GM12874 (cell line): ENCODE results near the gene ELAVL1.

Experiments
- CTCF ChIP-seq: IDR thresholded peaks from 2 replicates; pipeline ENCODE4 v1.5.1; 2011; ENCODE audit warnings: low read depth, mild to moderate bottlenecking, control low read depth, low read length, moderate library complexity; ENCODE audit not compliant: insufficient read depth

ELAVL1 gene

GRCh38 chr19:7953576-7953975, 51.9 kb downstream of the ELAVL1 start:
- TF ChIP-seq CTCF = no peak

- no peak for TF ChIP-seq CTCF
Measured at GRCh38 chr19:7953060-7953459, 52.4 kb downstream of the ELAVL1 start.

DNA sequence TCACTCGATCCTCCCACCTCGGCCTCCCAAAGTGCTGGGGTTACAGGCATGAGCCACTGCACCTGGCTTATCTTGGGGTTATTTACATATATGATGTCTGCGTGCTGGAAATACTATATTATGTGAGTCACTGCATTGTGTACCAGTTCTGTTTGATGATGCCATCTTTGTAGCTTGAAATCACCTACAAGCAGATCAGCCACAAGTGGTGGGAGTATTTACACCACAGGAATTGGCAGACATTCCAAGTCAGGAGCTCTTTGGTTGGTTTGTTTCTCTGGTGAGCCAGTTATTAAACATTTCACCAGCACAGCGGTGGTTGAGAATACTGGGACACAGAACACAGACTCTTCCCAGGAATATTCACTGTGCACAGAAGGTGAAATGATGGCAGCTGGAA, 57.5 kb downstream of the ELAVL1 start:
- no peak for TF ChIP-seq CTCF

- peak; percentile 71 for TF ChIP-seq CTCF
Measured at GRCh38 chr19:7944177-7944761, 61.2 kb downstream of the ELAVL1 start.

GRCh38 chr19:7943444-7944176, 61.8 kb downstream of the ELAVL1 start, which contains the start of gene TIMM44:
TIMM44 (minus strand) TSS chr19:7943666; CDS start chr19:7943651, 15 bp downstream.
- TF ChIP-seq CTCF = no peak

DNA sequence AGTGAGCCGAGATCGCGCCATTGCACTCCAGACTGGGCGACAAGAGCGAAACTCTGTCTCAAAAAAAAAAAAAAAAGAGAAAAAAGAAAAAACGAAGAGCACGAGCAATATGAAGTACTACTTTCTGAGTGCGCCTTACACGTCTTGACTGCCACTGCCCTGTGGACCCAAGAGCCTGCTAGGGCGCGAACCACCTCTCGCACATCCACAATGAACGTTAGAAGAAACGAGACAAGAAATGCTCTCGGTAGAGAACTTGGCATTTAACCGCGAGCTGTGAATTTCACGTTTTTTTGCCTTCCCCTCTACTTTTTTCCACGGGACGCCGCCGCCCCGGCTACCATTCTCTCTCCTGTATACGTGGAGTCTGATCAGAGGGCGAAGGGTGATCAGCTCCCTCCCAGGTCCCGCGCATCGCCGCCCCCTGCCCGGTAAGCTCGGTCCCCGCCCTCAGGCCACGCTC, 62.4 kb downstream of the ELAVL1 start:
- no peak for TF ChIP-seq CTCF

DNA sequence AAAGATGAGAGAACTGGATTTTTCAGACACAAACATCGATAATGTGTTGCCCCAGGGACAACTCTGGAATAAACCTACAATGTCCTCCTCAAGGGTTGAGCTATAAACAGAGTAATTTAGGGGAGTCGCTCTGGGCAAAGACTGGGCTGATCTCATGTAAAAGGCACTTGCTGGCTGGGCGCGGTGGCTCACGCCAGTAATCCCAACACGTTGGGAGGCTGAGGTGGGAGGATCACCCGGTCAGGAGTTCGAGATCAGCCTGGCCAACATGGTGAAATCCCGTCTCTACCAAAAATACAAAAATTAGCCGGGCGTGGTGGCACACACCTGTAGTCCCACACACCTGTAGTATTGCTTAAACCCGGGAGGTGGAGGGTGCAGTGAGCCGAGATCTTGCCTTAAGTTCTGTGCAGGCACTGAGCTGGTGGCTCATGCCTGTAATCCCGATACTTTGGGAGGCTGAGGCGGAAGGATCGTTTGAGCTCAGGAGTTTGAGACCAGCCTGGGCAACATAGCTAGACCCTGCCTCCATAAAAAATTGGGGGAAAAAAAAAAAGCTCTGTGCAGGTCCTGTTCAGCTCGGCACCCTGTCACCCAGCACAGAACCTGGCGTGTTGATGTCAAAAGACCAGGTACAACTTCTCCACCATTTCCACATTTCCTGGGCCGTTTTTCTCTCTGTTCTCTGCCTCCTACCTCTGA, 63.4 kb downstream of the ELAVL1 start:
- no peak for TF ChIP-seq CTCF
